Measurements from ENCODE around the gene TMEM208. TPM values are rescaled to one million over a fixed set of nuclear protein-coding genes. Genes with fewer than 3 reads are reported as not detected.

Gene TMEM208
- total and polyA plus RNA-seq, 2 of the 8 experiments (the other 6 are each of a cell fraction or from before 2014, with no cell fraction given) = 37.7 to 100.0 TPM

- TF ChIP-seq, protein P1, sequence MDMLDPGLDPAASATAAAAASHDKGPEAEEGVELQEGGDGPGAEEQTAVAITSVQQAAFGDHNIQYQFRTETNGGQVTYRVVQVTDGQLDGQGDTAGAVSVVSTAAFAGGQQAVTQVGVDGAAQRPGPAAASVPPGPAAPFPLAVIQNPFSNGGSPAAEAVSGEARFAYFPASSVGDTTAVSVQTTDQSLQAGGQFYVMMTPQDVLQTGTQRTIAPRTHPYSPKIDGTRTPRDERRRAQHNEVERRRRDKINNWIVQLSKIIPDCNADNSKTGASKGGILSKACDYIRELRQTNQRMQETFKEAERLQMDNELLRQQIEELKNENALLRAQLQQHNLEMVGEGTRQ (IDR thresholded peaks at IDR 0.05; ENCODE audit: low read length) = no peak
- no peak for TF ChIP-seq RFX5 (IDR thresholded peaks at IDR 0.05; ENCODE audit: borderline replicate concordance, low read depth, low read length)
- TF ChIP-seq FOSL1 (IDR thresholded peaks at IDR 0.05; ENCODE audit: insufficient read depth, low read depth, low read length) = no peak
- TF ChIP-seq ASH2L (IDR thresholded peaks at IDR 0.05; ENCODE audit: low read length) = no peak
- no peak for TF ChIP-seq CTCF (IDR thresholded peaks at IDR 0.05; ENCODE audit: control extremely low read depth in 1 of 3, insufficient read depth in 1 of 3, low read depth in 1 of 3, low read length in 3 of 3)
- no peak for TF ChIP-seq NRF1 (IDR thresholded peaks at IDR 0.05; ENCODE audit: low read depth, low read length)
- TF ChIP-seq GABPA (IDR thresholded peaks at IDR 0.05; ENCODE audit: borderline replicate concordance, insufficient read depth, low read length) = no peak
- TF ChIP-seq BCL11A (IDR thresholded peaks at IDR 0.05; ENCODE audit: low read depth in 2 of 2, low read length in 2 of 2) = no peak
- TF ChIP-seq SIX5 (IDR thresholded peaks at IDR 0.05; ENCODE audit: low read depth, low read length) = no peak
- TF ChIP-seq CREB1 (IDR thresholded peaks at IDR 0.05) = no peak
- TF ChIP-seq BACH1 (IDR thresholded peaks at IDR 0.05; ENCODE audit: low read length) = no peak
- TF ChIP-seq RNF2 (IDR thresholded peaks at IDR 0.05; ENCODE audit: borderline replicate concordance, low read depth, low read length, missing control alignments, poor library complexity, severe bottlenecking) = no peak
- TF ChIP-seq SRF (IDR thresholded peaks at IDR 0.05; ENCODE audit: low read depth, low read length) = no peak
- 0 out of 2 replicates have a peak, but pooled peaks have one; percentile 21 for TF ChIP-seq SP4 (IDR thresholded peaks at IDR 0.05; ENCODE audit: low read length)
- no peak for TF ChIP-seq NANOG (IDR thresholded peaks at IDR 0.05; ENCODE audit: insufficient read depth, low read depth, low read length, poor library complexity, severe bottlenecking)
- TF ChIP-seq TCF12 (IDR thresholded peaks at IDR 0.05; ENCODE audit: low read depth, low read length) = no peak
- no peak for TF ChIP-seq TEAD4 (IDR thresholded peaks at IDR 0.05; ENCODE audit: low read depth, low read length)
- no peak for TF ChIP-seq SUZ12 (IDR thresholded peaks at IDR 0.05; ENCODE audit: low read length)
- TF ChIP-seq GTF2F1 (IDR thresholded peaks at IDR 0.05; ENCODE audit: borderline replicate concordance, low read depth, low read length) = 0 out of 2 replicates have a peak, but pooled peaks have one; percentile 42
- peak; percentile 81 for TF ChIP-seq TAF7 (optimal IDR thresholded peaks at IDR 0.05; ENCODE audit: borderline replicate concordance, low read depth, low read length)
Measured at GRCh38 chr16:67247192-67248072, 20.5 kb downstream of the TMEM208 start, which contains the start of gene FHOD1 (continued).
